H4 (cell line): Measurements from ENCODE around the gene CEL. TPM values are rescaled to one million over a fixed set of nuclear protein-coding genes. Genes with fewer than 3 reads are reported as not detected.

Source experiments
- DNase-seq: peaks from one replicate; pipeline ENCODE4 v3.0.0-alpha.2; 2015; ENCODE audit warnings: low spot score
- total RNA-seq: library from RNA; depleted of rRNA; stranded (reverse); fragments of >200 nt; shearing (Covaris generic); gene quantifications from 2 replicates; pipeline ENCODE4 v1.2.3, GENCODE V29; 2014; rRNA removed

The CEL gene
- total RNA-seq, 1 experiment from 2014 or later: 0.14 TPM

DNA sequence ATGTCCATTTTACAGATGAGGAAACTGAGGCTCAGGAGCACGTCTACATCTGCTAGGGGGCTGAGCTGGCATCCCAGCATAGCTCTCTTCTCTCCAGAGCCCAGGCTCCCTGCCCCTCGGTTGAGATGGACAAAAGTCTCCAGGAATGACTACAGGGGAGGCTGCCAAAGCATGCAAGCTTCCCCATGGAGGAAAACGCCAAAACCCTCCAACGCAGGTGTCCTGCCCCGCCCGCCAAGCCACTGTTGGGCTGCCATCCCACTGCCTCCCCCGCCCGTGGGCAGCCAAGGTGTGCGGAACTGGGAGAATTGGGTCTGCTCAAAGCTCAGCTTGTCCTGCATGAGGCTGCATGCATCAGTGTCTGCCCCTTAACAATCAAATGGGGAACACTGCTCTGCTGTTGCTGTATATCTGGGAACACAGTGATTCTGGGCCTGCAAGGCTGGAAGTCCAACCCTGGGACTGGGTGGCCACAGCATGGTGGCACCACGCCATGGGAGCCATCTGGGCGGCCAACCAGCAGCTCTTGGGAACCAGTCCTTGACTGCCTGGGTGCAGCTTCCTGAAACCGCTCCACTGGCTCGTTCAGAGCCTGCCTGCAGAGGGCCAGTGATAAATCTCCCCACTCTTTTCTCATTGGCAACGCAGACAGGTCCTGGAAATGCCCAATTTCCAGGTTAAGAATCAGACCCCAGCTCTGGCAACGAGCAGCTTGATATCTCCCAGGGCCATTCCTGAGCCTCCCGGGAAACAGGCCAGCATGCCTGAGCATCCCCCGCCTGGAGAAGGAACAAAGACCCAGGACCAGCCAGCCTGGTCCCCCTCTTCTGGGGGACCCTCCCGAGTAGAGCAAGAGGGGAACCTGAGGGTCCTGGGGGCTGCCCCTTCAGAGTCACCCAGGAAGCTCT, 55.7 kb downstream of the CEL start:
- DNase-seq: no peak

DNA sequence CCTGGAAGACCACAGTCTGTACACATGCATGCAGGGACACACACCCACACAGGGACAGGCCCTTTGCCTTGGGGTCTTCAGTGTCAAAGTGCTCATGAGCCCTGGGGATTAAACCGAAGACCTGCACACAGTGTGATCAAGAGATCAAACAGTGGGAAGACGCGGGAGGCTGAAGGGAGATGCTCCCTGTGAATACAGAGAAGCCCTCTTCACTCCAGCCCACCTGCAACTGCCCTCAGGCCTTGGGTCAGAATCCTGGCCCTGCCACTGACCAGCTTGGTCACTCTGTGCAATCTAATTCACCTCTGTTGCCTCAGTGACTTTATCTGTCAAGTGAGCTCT, 56.4 kb downstream of the CEL start:
- DNase-seq: no peak

DNA sequence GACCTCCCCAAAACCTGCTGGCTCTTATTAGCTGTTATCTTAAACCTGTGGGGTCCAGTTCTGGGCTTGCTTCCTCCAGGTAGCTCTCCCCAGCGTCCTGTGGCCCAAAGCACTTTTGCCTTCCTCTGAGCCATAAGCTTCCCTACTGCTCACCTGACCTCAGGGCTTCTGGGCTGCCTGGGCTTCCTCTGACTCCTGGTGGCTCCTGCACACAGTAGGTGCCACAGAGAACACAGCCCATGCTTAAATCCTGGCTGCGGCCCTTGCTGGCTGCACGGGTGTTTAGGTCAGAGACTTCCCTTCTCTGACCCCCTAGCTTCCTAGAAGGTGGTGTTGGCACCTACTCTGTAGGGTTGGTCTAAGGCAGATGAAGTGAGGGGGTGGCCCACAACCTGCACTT, 56.8 kb downstream of the CEL start:
- no peak for DNase-seq

DNA sequence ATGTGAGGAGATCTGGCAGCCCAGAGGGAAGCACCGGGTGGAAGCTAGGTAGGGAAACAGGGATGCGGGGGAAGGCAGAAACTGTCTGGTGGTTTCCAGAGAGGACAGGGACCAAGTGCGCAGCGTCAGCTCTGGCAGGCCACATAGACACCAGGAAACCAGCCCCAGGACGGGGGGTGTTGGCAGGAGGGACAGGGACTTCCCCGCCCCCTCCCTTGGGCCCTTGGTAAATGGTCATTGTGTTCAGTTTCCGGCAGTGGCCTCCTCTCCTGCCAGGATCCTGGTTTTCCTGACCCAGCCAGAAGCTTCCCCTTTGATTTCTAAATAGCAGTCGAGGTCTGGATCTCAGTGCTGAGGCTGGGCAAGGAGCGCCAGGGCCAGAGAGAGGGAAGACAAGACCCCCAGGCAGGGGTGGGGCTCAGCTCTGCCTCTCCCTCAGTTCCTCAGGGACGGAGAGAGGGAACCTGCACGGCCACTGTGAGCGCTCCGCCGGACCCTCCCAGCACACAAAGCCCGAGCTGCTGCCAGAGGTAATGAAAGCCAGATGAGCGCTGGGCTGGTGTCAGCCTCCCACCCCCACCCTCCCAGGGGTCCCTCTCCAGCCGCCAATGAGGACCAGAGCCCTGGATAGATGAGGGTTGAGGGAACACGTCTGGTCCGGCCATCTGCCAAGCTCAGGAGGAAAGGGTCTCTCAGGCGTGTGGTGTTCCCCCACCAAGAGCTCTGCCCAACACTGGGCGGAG, 57.5 kb downstream of the CEL start:
- no peak for DNase-seq

DNA sequence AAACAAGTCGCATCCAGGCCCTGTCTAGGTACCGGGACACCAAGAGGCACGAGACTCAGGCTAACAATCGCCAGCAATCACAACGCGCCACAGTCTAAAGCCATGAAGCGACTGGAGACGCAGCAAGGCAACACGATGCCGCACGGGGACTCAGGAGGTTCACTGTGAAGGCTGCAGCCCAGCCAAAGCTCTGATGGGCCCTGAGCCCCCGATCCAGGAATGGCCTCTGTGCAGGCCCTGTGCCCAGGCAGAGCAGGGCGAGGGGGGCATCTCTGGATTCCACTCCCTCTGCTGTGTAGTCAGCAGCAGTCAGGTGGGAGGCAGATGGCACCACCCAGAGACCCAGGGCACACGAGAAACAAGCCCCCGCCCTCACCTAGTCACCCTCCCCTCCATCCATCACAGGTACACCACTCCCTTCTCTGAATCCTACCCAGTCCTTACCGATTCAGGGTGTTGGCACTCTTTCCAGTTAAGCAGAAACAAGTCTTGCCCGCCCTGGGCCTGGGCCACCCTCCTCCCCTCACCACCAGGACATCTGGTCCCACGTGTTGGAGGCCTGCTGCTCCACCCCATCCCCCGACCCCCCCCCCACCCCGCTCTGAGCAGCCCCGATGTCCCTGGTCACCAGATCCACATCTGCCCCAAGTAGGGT, 58.2 kb downstream of the CEL start:
- no peak for DNase-seq

DNA sequence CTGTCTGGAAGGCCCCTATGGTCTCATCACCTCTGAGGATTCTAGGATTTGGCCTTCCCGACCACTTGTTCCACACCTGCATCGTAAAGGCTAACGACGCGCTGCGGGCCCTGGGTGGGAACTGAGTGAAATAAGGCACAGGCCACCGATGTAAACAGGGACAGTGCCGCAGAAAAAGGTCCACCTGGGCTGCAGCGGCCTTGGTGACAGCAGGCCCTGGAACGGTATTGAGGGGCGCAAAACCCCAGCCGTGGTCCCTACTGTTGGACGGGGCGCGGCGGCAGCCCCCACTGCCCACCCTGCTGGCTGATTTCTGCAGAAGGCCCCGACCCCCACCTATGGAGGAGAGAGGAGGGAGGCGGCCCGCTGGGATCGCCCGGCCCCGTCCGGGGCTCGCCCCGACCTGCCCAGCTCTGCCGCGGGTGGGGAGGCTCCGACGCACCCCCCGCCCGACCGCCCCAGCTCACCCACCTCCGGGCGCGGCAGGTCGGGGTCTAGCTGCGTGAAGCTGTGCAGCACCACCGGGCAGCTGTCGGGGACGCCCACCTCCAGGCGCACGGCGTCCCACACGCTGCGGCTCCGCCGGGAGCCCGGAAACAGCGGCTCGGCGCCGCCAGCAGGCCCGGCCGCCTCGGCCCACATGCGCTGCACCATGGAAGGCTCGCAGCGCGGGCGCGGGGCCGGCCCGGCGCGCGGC, 58.9 kb downstream of the CEL start:
- DNase-seq: no peak

Other genes starting within 250 kb of the CEL start
- gene AK8, start 183.7 kb upstream of the CEL start, total RNA-seq: 0.21 and 0.27 TPM in 2 replicates
- gene SPACA9, start 183.1 kb upstream of the CEL start, total RNA-seq: 2.9 and 3.3 TPM in 2 replicates
- gene TSC1, start 117.4 kb upstream of the CEL start, total RNA-seq: 17.7 and 22.4 TPM in 2 replicates
- 0.10 TPM in 1 of 2 replicates, not detected in the other for gene GFI1B, start 83.3 kb upstream of the CEL start, total RNA-seq
- 52.5 and 54.6 TPM in 2 replicates for gene GTF3C5, start 31.0 kb upstream of the CEL start, total RNA-seq
- gene RALGDS, start 59.3 kb downstream of the CEL start, total RNA-seq: 11.9 and 12.6 TPM in 2 replicates
- gene GBGT1, start 101.9 kb downstream of the CEL start, total RNA-seq: not detected in 2 replicates
- gene OBP2B, start 147.3 kb downstream of the CEL start, total RNA-seq: not detected in 2 replicates
- not detected in 2 replicates for gene ABO, start 213.2 kb downstream of the CEL start, total RNA-seq